HepG2 (cell line): ENCODE results near the gene DIS3L2. TPM values are rescaled to one million over a fixed set of nuclear protein-coding genes. Genes with fewer than 3 reads are reported as not detected.

Source experiments
- DNMT1 ChIP-seq: sonication (generic); formaldehyde crosslinking; IDR thresholded peaks from 2 replicates; pipeline ENCODE4 v1.5.1; 2020; ENCODE audit warnings: mild to moderate bottlenecking, missing genetic modification reagents
- ETV5 ChIP-seq: IDR thresholded peaks from 2 replicates; pipeline ENCODE4 v1.6.1; 2018; ENCODE audit warnings: missing biosample characterization, missing genetic modification reagents, inconsistent platforms, borderline replicate concordance
- HNRNPK ChIP-seq: fragments of 200-400 bp; formaldehyde crosslinking; IDR thresholded peaks from 2 replicates; pipeline ENCODE4 v1.6.1; 2018; ENCODE audit warnings: low read length, low read depth, moderate library complexity, mild to moderate bottlenecking; ENCODE audit not compliant: poor library complexity, severe bottlenecking
- HOXD1 ChIP-seq: sonication (generic); formaldehyde crosslinking; IDR thresholded peaks from 2 replicates; pipeline ENCODE4 v1.5.0; 2020; ENCODE audit warnings: missing genetic modification reagents
- JDP2 ChIP-seq: sonication (generic); formaldehyde crosslinking; IDR thresholded peaks from 2 replicates; pipeline ENCODE4 v1.8.1; 2022; ENCODE audit warnings: missing genetic modification reagents, borderline replicate concordance
- SAFB2 ChIP-seq: sonication (generic); formaldehyde crosslinking; IDR thresholded peaks from 2 replicates; pipeline ENCODE4 v1.5.1; 2020; ENCODE audit warnings: missing genetic modification reagents, low read depth, mild to moderate bottlenecking, borderline replicate concordance
- TOPORS ChIP-seq: sonication (generic); formaldehyde crosslinking; IDR thresholded peaks from 2 replicates; pipeline ENCODE4 v1.8.0; 2023; ENCODE audit warnings: mild to moderate bottlenecking, missing genetic modification reagents
- WIZ ChIP-seq: sonication (generic); formaldehyde crosslinking; IDR thresholded peaks from 2 replicates; pipeline ENCODE4 v1.5.1; 2020; ENCODE audit warnings: mild to moderate bottlenecking, missing genetic modification reagents
- ZFX ChIP-seq: sonication (generic); formaldehyde crosslinking; IDR thresholded peaks from 2 replicates; pipeline ENCODE4 v1.4.0; 2020; ENCODE audit warnings: mild to moderate bottlenecking, low read depth, missing genetic modification reagents, moderate library complexity
- ZMYM4 ChIP-seq: sonication (generic); formaldehyde crosslinking; IDR thresholded peaks from 2 replicates; pipeline ENCODE4 v1.8.1; 2023; ENCODE audit warnings: mild to moderate bottlenecking, missing genetic modification reagents
- ZNF747 ChIP-seq: sonication (generic); formaldehyde crosslinking; IDR thresholded peaks from 2 replicates; pipeline ENCODE4 v1.8.1; 2023; ENCODE audit warnings: missing genetic modification reagents, mild to moderate bottlenecking, borderline replicate concordance
- ZNF768 ChIP-seq: sonication (generic); formaldehyde crosslinking; IDR thresholded peaks from 2 replicates; pipeline ENCODE4 v1.4.0; 2020; ENCODE audit warnings: missing genetic modification reagents
- polyA plus RNA-seq, 8 experiments: library from polyadenylated mRNA; depleted of rRNA in 3 of 8; stranded (reverse) in 7 of 8; unstranded in 1 of 8; fragments of >200 nt; fragmentation: Illumina TruSeq in 4 of 8; extraction: Trizol in 4 of 8; gene quantifications; 2 replicates each; pipeline versions ENCODE4 v1.2.1 to v1.2.3, GENCODE V29; 2011 to 2016; ENCODE audit warnings: low read depth in 4 of 8, missing spikeins in 1 of 8, mixed read lengths in 1 of 8; ENCODE audit not compliant: insufficient read depth in 1 of 8
- total RNA-seq, 5 experiments: library from RNA; depleted of rRNA; stranded (reverse); fragments of >200 nt; fragmentation: Illumina TruSeq; extraction: Trizol; gene quantifications; 2 replicates each; pipeline ENCODE4 v1.2.3, GENCODE V29; 2016; ENCODE audit warnings: low read depth in 1 of 5
- TF ChIP-seq, protein P1 (sequence below): sonication (generic); formaldehyde crosslinking; IDR thresholded peaks from 2 replicates; pipeline ENCODE4 v1.9.0; 2022; ENCODE audit warnings: low read depth, missing genetic modification reagents
- TF ChIP-seq, protein P2 (sequence below), 2 experiments: sonication (generic) in 1 of 2; formaldehyde crosslinking in 1 of 2; IDR thresholded peaks; 2 replicates each; pipeline versions ENCODE4 v1.4.0 to v1.6.1; 2018 to 2020; ENCODE audit warnings: missing genetic modification reagents in 2 of 2, borderline replicate concordance in 1 of 2, low read depth in 1 of 2, mild to moderate bottlenecking in 1 of 2, missing biosample characterization in 1 of 2
- TF ChIP-seq, protein P3 (sequence below): sonication (generic); formaldehyde crosslinking; IDR thresholded peaks from 2 replicates; pipeline ENCODE4 v1.5.1; 2020; ENCODE audit warnings: missing genetic modification reagents, mild to moderate bottlenecking, borderline replicate concordance

DIS3L2 gene
- total and polyA plus RNA-seq, 2 of the 13 experiments (the other 11 are each of a cell fraction or from before 2014, with no cell fraction given): 7.0 to 23.9 TPM

DNA sequence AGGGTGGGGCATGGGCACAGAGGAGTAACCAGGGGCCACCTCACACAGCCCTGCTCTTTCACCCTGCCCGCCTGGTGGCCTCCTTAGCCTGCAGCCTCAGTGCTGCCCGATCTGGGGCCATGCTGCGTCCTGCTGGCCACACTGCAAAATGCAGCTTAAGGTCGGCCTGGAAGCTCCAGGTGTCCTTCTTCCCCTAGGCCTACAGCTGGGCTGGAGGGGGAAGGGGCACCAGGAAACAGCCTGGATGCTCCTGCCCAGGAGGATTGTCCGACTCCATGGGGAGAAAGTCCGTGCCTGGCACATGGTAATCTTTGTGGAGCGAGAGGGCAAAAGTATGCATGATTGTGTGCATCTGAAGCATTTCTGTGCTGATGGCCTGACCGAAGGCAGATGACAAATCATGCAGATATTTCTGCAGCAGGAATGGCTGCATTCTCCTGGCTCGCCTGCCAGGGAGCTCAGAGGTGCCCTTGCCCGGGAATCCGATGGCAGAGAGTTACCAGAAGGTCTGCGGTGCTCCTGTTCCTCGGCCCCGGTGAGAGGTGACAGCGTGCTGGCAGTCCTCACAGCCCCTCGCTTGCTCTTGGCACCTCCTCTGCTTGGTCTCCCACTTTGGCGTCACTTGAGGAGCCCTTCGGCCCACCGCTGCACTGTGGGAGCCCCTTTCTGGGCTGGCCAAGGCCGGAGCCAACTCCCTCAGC, 404.3 kb downstream of the DIS3L2 start (continued):
- TF ChIP-seq SAFB2 (CRISPR knock-in tag) (no peak), TOPORS (no peak), WIZ (CRISPR knock-in tag) (no peak), HNRNPK (no peak), HOXD1 (CRISPR knock-in tag) (no peak), ETV5 (CRISPR knock-in tag) (0 out of 2 replicates have a peak, but pooled peaks have one; percentile 24), ZNF747 (CRISPR knock-in tag) (no peak), DNMT1 (no peak), JDP2 (CRISPR knock-in tag) (no peak), ZMYM4 (peak; percentile 50; the same call in 1 of the 2 replicates), ZFX (peak; percentile 64; the same call in 1 of the 2 replicates), ZNF768 (CRISPR knock-in tag) (0 out of 2 replicates have a peak, but pooled peaks have one; percentile 26)
- TF ChIP-seq, protein P1, sequence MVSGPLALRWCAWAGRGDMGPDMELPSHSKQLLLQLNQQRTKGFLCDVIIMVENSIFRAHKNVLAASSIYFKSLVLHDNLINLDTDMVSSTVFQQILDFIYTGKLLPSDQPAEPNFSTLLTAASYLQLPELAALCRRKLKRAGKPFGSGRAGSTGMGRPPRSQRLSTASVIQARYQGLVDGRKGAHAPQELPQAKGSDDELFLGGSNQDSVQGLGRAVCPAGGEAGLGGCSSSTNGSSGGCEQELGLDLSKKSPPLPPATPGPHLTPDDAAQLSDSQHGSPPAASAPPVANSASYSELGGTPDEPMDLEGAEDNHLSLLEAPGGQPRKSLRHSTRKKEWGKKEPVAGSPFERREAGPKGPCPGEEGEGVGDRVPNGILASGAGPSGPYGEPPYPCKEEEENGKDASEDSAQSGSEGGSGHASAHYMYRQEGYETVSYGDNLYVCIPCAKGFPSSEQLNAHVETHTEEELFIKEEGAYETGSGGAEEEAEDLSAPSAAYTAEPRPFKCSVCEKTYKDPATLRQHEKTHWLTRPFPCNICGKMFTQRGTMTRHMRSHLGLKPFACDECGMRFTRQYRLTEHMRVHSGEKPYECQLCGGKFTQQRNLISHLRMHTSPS (CRISPR knock-in tag): peak; percentile 43; the same call in 1 of the 2 replicates
- TF ChIP-seq, protein P2, sequence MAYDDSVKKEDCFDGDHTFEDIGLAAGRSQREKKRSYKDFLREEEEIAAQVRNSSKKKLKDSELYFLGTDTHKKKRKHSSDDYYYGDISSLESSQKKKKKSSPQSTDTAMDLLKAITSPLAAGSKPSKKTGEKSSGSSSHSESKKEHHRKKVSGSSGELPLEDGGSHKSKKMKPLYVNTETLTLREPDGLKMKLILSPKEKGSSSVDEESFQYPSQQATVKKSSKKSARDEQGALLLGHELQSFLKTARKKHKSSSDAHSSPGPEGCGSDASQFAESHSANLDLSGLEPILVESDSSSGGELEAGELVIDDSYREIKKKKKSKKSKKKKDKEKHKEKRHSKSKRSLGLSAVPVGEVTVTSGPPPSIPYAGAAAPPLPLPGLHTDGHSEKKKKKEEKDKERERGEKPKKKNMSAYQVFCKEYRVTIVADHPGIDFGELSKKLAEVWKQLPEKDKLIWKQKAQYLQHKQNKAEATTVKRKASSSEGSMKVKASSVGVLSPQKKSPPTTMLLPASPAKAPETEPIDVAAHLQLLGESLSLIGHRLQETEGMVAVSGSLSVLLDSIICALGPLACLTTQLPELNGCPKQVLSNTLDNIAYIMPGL (CRISPR knock-in tag; IDR thresholded peaks at IDR 0.05; ENCODE audit: borderline replicate concordance in 1 of 2, low read depth in 1 of 2): peak in 1 of 2 experiments; percentile 63; a peak in 1 of 4 replicates
- TF ChIP-seq, protein P3, sequence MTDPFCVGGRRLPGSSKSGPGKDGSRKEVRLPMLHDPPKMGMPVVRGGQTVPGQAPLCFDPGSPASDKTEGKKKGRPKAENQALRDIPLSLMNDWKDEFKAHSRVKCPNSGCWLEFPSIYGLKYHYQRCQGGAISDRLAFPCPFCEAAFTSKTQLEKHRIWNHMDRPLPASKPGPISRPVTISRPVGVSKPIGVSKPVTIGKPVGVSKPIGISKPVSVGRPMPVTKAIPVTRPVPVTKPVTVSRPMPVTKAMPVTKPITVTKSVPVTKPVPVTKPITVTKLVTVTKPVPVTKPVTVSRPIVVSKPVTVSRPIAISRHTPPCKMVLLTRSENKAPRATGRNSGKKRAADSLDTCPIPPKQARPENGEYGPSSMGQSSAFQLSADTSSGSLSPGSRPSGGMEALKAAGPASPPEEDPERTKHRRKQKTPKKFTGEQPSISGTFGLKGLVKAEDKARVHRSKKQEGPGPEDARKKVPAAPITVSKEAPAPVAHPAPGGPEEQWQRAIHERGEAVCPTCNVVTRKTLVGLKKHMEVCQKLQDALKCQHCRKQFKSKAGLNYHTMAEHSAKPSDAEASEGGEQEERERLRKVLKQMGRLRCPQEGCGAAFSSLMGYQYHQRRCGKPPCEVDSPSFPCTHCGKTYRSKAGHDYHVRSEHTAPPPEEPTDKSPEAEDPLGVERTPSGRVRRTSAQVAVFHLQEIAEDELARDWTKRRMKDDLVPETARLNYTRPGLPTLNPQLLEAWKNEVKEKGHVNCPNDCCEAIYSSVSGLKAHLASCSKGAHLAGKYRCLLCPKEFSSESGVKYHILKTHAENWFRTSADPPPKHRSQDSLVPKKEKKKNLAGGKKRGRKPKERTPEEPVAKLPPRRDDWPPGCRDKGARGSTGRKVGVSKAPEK (CRISPR knock-in tag): 0 out of 2 replicates have a peak, but pooled peaks have one; percentile 30
- TF ChIP-seq, all 625 proteins: peak for 23
